Right cardiac atrium (tissue), 5 donors: ENCODE data around the gene SAMD4B. TPM values are rescaled to one million over a fixed set of nuclear protein-coding genes. Genes with fewer than 3 reads are reported as not detected.
A peak's percentile ranks its signal among the peaks of the same experiment; 100 is the strongest.

Experiments
- ATAC-seq, 2 donors: fragments of 200-7000 bp; cut with Tn5 transposase; one replicate each; pipeline versions ENCODE4 v1.8.0 to v1.9.1; 2020; ENCODE audit warnings: moderate library complexity in 2 of 2, mild to moderate bottlenecking in 1 of 2
- DNase-seq, 3 donors: peaks; one replicate each; pipeline ENCODE4 v3.0.0-alpha.2; 2020
- H3K27ac ChIP-seq: one replicate; pipeline ENCODE4 v1.5.1; 2013; ENCODE audit warnings: mild to moderate bottlenecking, low read length, control low read depth, moderate library complexity
- H3K27me3 ChIP-seq: one replicate; pipeline ENCODE4 v1.6.1; 2013; ENCODE audit not compliant: control insufficient read depth, insufficient read depth
- H3K4me1 ChIP-seq: one replicate; pipeline ENCODE4 v1.6.1; 2013; ENCODE audit warnings: low read length; ENCODE audit not compliant: control insufficient read depth, insufficient read depth
- H3K4me3 ChIP-seq: one replicate; pipeline ENCODE4 v1.5.1; 2013; ENCODE audit warnings: low read length, control low read depth
- H3K9me3 ChIP-seq: one replicate; pipeline ENCODE4 v1.6.1; 2013; ENCODE audit warnings: low read length; ENCODE audit not compliant: control insufficient read depth
- WGBS: extraction: QIAGEN DNeasy Blood & Tissue Kit; methylation state at CpG from one replicate; pipeline ENCODE4 v1.1.7; 2013; 5-methylcytosine and 5-hydroxymethylcytosine counted together
- intact Hi-C, 4 donors: fragments of 100-400 bp; cut with DNase I; formaldehyde crosslinking; loops; one replicate each; pipeline versions ENCODE4 v1.11.0 to v1.14.0; 2022 to 2023
- polyA plus RNA-seq: library from polyadenylated mRNA; stranded (reverse); fragments of 200-250 nt; gene quantifications from one replicate; pipeline ENCODE4 v1.2.3, GENCODE V29; 2013
- total RNA-seq, 4 donors: library from RNA; stranded (reverse); fragmentation: NEBNext Ultra II Directional; extraction: Animal tissue kit (Norgen Biotek cat#: 25700); gene quantifications; one replicate each; pipeline ENCODE4 v1.2.1, GENCODE V29; 2021
- donor health status: healthy with polysubstance abuse.
- donor health status: DM: no; HTN: yes; CAD: no.
- donor health status: DM: no; HTN: no; CAD: no.
- donor health status: DM: no; HTN: yes; CAD: no; lungs with severe emphysema.
- donor health status: DM: yes; HTN: yes; CAD: no.

Gene SAMD4B
- total and polyA plus RNA-seq, 5 donors: 43.2 to 85.3 (median 59.0) TPM

- ATAC-seq (no peak), DNase-seq (peak in 2 of 3 donors; percentile 8 to 55)
- Histone ChIP-seq H3K27ac (no peak overlapping the region), H3K27me3 (no peaks in the 10 kb centered on the region), H3K4me3 (no peak overlapping the region), H3K9me3 (no peaks in the 10 kb centered on the region), H3K4me1 (peaks cover 4% of the 10 kb centered on the region)
- 93% methylated on average over 4 of the region's 4 CpGs for WGBS
- intact Hi-C loops: no loop called here
Measured at GRCh38 chr19:39399668-39400050, 57.4 kb downstream of the SAMD4B start.

- Histone ChIP-seq H3K4me3 (no peak overlapping the region), H3K27ac (no peak overlapping the region), H3K27me3 (no peaks in the 10 kb centered on the region), H3K4me1 (peaks cover 4% of the 10 kb centered on the region), H3K9me3 (no peaks in the 10 kb centered on the region)
- intact Hi-C loops: no loop called here
- no peak for ATAC-seq
- WGBS: 92% methylated on average over 4 of the region's 4 CpGs
- peak in 1 of 3 donors; percentile 7 for DNase-seq
Measured at GRCh38 chr19:39400061-39400460, 57.8 kb downstream of the SAMD4B start.

GRCh38 chr19:39401070-39401548, 58.9 kb downstream of the SAMD4B start:
- H3K4me1 ChIP-seq: peaks cover 4% of the 10 kb centered on the region
- no peak overlapping the region for H3K4me3 ChIP-seq
- 57% methylated on average over 4 of the region's 4 CpGs for WGBS
- no peaks in the 10 kb centered on the region for H3K9me3 ChIP-seq
- peak in 1 of 3 donors; percentile 55 for DNase-seq
- intact Hi-C loops: no loop called here
- no peak for ATAC-seq
- H3K27ac ChIP-seq: peak overlapping the region; percentile 97
- H3K27me3 ChIP-seq: no peaks in the 10 kb centered on the region

GRCh38 chr19:39401549-39402345, 59.5 kb downstream of the SAMD4B start:
- Histone ChIP-seq H3K27ac (peak overlapping the region; percentile 97), H3K9me3 (no peaks in the 10 kb centered on the region), H3K27me3 (no peaks in the 10 kb centered on the region), H3K4me3 (no peak overlapping the region), H3K4me1 (peaks cover 4% of the 10 kb centered on the region)
- intact Hi-C loops: no loop called here
- DNase-seq (peak in 2 of 3 donors; percentile 47 to 82), ATAC-seq (no peak)
- WGBS: 46% methylated on average over 25 of the region's 25 CpGs

GRCh38 chr19:39402346-39403300, 60.4 kb downstream of the SAMD4B start:
- peak overlapping the region; percentile 97 for H3K27ac ChIP-seq
- intact Hi-C loops: no loop called here
- DNase-seq (peak; percentile 95 to 97 (median 97)), ATAC-seq (peak; percentile 54 to 56)
- 2% methylated on average over 59 of the region's 59 CpGs for WGBS
- peak overlapping the region; percentile 68 for H3K4me3 ChIP-seq
- no peaks in the 10 kb centered on the region for H3K27me3 ChIP-seq
- H3K9me3 ChIP-seq: no peaks in the 10 kb centered on the region
- peaks cover 4% of the 10 kb centered on the region for H3K4me1 ChIP-seq

- DNase-seq (peak; percentile 99), ATAC-seq (peak; percentile 72)
- Histone ChIP-seq H3K27ac (peak overlapping the region; percentile 97), H3K4me3 (peak overlapping the region; percentile 68), H3K27me3 (no peaks in the 10 kb centered on the region), H3K4me1 (peaks cover 4% of the 10 kb centered on the region), H3K9me3 (no peaks in the 10 kb centered on the region)
- 2% methylated on average over 43 of the region's 43 CpGs for whole genome bisulfite sequencing
- intact Hi-C loops: no loop called here
Measured at GRCh38 chr19:39403331-39404312, 61.4 kb downstream of the SAMD4B start.

- DNase-seq: peak in 2 of 3 donors; percentile 12 to 48
- WGBS: 89% methylated on average over 17 of the region's 17 CpGs
- intact Hi-C loops: no loop called here
- no peaks in the 10 kb centered on the region for H3K27me3 ChIP-seq
- ATAC-seq: no peak
- H3K27ac ChIP-seq: peak overlapping the region; percentile 44
- H3K9me3 ChIP-seq: no peaks in the 10 kb centered on the region
- H3K4me3 ChIP-seq: peak overlapping the region; percentile 83
- peaks cover 4% of the 10 kb centered on the region for H3K4me1 ChIP-seq
Measured at GRCh38 chr19:39405261-39405957, 63.2 kb downstream of the SAMD4B start.

GRCh38 chr19:39405958-39406655, 63.9 kb downstream of the SAMD4B start:
- DNase-seq (peak in 2 of 3 donors; percentile 16 to 56), ATAC-seq (no peak)
- 15% methylated on average over 22 of the region's 22 CpGs for WGBS
- Histone ChIP-seq H3K9me3 (no peaks in the 10 kb centered on the region), H3K27ac (peak overlapping the region; percentile 97), H3K27me3 (no peaks in the 10 kb centered on the region), H3K4me3 (peak overlapping the region; percentile 83), H3K4me1 (peaks cover 7% of the 10 kb centered on the region)
- intact Hi-C loops: no loop called here

- H3K4me1 ChIP-seq: peaks cover 9% of the 10 kb centered on the region
- H3K27me3 ChIP-seq: no peaks in the 10 kb centered on the region
- intact Hi-C loops: no loop called here
- ATAC-seq (peak; percentile 32 to 52), DNase-seq (peak; percentile 91 to 97 (median 97))
- H3K27ac ChIP-seq: peak within 1 kb of the TSS; percentile 98
- peak within 1 kb of the TSS; percentile 83 for H3K4me3 ChIP-seq
- no peaks in the 10 kb centered on the region for H3K9me3 ChIP-seq
- WGBS: under 1% methylated on average over 56 of the region's 56 CpGs
Measured at GRCh38 chr19:39406656-39407409, 64.6 kb downstream of the SAMD4B start, which contains the start of gene ZFP36. ZFP36 (plus strand) TSS chr19:39406847; CDS start chr19:39406905, 58 bp downstream.
